Keratinocyte (primary cell): ENCODE measurements around the gene CASK.

ENCODE experiments used
- EZH2 ChIP-seq: IDR thresholded peaks from one replicate; pipeline ENCODE4 v1.6.1; 2012; ENCODE audit warnings: inconsistent platforms, mild to moderate bottlenecking, low read length, moderate library complexity
- TF ChIP-seq, protein P1 (sequence below), 3 experiments: IDR thresholded peaks in 1 of 3; conservative IDR thresholded peaks in 1 of 3; optimal IDR thresholded peaks in 1 of 3; 2 replicates in 2 of 3; 3 replicates in 1 of 3; pipeline versions ENCODE3 to v1.5.1; 2011; ENCODE audit warnings: low read length in 3 of 3, mild to moderate bottlenecking in 3 of 3, moderate library complexity in 2 of 3, control low read depth in 1 of 3, inconsistent platforms in 1 of 3; ENCODE audit not compliant: insufficient read depth in 2 of 3; ENCODE audit errors: extremely low read depth in 1 of 3

GRCh38 chrX:41671082-41671481 lies 252.3 kb downstream of the CASK start:
- TF ChIP-seq, protein P1, sequence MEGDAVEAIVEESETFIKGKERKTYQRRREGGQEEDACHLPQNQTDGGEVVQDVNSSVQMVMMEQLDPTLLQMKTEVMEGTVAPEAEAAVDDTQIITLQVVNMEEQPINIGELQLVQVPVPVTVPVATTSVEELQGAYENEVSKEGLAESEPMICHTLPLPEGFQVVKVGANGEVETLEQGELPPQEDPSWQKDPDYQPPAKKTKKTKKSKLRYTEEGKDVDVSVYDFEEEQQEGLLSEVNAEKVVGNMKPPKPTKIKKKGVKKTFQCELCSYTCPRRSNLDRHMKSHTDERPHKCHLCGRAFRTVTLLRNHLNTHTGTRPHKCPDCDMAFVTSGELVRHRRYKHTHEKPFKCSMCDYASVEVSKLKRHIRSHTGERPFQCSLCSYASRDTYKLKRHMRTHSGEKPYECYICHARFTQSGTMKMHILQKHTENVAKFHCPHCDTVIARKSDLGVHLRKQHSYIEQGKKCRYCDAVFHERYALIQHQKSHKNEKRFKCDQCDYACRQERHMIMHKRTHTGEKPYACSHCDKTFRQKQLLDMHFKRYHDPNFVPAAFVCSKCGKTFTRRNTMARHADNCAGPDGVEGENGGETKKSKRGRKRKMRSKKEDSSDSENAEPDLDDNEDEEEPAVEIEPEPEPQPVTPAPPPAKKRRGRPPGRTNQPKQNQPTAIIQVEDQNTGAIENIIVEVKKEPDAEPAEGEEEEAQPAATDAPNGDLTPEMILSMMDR (optimal IDR thresholded peaks at IDR 0.05 in 1 of 3, IDR thresholded peaks at IDR 0.05 in 1 of 3, conservative IDR thresholded peaks at IDR 0.05 in 1 of 3; ENCODE audit: extremely low read depth in 1 of 3, insufficient read depth in 2 of 3, low read length in 3 of 3): no peak
- TF ChIP-seq EZH2: no peak
